CD4-positive, alpha-beta T cell treated with Interleukin-6 at 100 ng/mL for 8 hours (primary cell): ENCODE results near the gene OR1S1.
"Not testable (repeated sequence)": the region's sequence is repeated elsewhere in the genome, so short reads cannot be mapped to it uniquely, and the experiment has no call there.

Experiments used
- DNase-seq: peaks from one replicate; pipeline ENCODE4 v3.0.0-alpha.2; 2020; ENCODE audit warnings: mixed read lengths, low spot score

Gene OR1S1

GRCh38 chr11:58212420-58212819 is at the start of gene OR1S1:
TSS of gene OR1S1 (plus strand) at chr11:58212720.
- not testable (repeated sequence) for DNase-seq

GRCh38 chr11:58164389-58164788 is 48.1 kb upstream of the OR1S1 start:
- DNase-seq: no peak

- DNase-seq: no peak
These were observed 47.5 kb upstream of the OR1S1 start for GRCh38 chr11:58164990-58165389.

DNA sequence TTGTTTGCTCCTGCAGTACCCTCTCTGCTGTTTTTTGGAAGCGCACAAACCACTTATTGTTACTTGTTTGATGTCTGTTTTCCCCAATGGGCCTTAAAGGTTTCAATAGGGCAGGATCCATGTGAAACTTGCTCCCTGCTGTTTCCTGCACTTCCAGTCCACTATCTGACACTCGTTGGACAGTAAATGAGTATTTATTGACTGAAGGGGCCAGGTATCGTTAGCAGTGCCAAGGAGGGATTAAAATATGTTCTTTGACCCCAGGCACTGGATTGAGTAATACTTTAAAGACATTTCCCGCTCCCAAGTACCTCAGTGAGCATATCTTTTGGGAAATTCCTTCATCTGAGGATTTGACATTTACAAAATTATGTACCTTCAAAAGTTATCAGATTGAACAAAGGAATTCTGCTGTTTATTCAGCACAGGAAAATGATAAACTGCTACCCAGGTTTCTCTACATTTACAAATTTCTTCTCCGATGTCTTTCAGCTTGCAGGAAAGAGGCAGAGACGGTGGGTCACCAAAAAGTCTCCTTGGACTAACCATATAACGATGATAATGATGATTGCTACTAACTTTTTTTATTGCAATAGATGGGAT is 46.9 kb upstream of the OR1S1 start:
- DNase-seq: no peak

DNA sequence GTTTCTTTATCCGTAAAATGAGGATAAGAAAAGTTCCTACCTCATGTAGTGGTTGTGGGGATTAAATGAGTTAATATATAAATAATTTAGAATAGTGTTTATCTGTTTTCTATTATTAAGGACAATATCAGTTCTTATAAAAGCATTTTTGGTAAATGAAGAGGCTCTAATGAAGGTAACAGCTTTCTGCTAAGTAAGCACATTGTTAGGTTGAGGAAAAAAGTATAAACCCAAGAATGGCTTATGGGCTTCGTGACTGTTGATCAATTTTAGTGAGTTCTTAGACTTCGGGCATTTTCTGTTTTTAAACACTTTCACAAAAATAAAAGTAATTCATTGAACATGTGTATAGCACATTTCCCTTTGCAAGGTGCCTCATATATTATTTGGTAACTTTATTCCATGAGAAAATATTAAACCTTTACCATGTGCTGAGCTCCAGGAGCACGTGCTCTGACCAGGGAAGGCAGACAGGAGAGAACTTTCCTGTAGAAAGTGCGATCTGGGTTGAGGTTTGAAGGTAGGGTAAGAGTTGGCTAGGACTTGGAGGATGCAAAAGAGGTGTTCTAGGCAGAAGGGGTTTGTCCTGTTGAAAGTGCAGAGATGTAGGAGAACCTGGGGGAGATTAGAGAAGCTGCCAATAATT is 35.0 kb upstream of the OR1S1 start:
- no peak for DNase-seq

- no peak for DNase-seq
These were observed 34.1 kb upstream of the OR1S1 start for GRCh38 chr11:58178444-58178843.

- DNase-seq: no peak
These were observed 32.9 kb upstream of the OR1S1 start for GRCh38 chr11:58179648-58180047.

DNA sequence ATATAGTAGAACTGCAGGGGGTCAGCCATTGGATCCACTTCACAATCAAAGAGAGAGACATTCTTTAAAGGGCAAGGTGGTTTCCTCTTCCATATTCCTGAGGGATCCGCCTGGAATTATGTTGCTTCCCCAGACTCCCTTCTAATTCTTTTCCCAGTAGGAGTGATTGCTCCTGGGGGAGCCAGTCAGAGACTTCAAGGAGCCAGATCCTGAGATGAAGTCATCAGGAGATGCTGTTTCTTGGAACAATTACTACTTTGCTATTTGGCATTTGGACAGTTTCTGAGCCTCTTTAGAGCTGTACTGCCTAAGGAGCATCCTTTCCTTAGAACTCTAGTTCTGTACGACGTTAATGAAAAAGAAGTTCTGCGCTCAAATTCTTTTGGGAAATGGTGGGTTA is 25.6 kb upstream of the OR1S1 start:
- DNase-seq: no peak

DNA sequence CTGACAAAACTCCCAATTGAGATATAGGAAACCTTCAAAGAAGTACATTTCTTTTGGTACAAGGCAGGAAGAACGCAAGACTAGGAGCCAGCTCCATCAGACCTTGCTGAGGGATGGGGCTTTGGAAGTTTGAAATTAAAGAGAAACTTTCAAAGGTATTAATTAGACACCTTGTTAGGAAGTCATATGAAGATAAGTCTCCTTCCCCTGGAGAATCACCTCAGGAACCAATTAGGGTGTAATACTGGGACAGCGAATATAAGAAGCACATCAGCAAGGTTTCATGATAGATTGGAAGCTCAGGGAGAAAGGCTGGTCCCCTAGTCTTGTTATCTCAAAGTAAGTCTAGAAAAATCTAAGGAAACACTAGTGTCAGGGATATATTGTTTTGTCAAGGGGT is 23.8 kb upstream of the OR1S1 start, which contains the start of gene OR9Q2:
Gene OR9Q2 (plus strand): TSS at position 301 of the 400 bp plus-strand sequence. CDS start 1,421 bp downstream, outside the sequence.
- DNase-seq: no peak

- no peak for DNase-seq
These were observed 20.3 kb upstream of the OR1S1 start for GRCh38 chr11:58192229-58192628.

- DNase-seq: no peak
These were observed 19.1 kb upstream of the OR1S1 start for GRCh38 chr11:58193391-58193790.

- DNase-seq: no peak
These were observed 16.6 kb upstream of the OR1S1 start for GRCh38 chr11:58195939-58196338.

GRCh38 chr11:58199271-58199670 is 13.2 kb upstream of the OR1S1 start:
- no peak for DNase-seq

- no peak for DNase-seq
These were observed 8.5 kb upstream of the OR1S1 start, which contains the start of gene OR1S2 for GRCh38 chr11:58204042-58204441. TSS of gene OR1S2 (minus strand) at chr11:58204142. CDS start at chr11:58204142, 0 bp downstream.

DNA sequence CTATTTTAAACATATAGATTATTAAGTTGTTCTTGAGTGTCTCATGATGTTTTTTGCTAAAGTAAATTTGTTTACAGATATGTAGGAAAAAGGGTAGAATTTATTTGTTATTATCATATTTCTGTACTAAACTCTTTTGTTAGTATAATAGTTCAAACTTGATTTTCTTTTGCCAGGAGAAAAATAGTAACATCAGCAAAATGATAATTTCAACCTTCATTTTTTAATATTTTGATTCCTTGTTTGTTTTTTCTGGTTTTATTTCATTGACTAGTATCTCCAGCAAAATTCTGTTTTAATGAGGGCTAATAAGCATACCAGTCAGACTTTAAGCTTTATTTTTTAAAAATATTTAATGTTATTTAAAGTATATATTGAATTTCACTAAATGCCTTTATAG is 4.0 kb downstream of the OR1S1 start:
- DNase-seq: no peak

DNA sequence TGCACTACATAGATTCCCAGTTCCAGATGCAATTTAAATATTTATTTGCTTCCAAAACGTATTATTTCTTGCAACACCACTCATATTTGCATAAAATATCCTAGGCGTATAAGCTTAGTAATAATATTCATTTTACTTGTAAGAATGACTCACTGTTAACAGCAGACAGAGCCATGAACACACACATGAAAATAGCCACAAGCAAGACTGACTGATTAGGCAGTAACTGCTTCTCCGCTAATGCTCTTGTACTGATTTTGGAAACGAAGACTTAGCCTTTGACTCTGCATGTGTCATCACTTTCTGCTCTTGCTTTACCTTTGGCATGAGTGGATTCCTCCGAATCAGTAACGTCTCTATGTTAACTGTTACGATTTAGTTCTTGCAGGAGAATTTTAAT is 10.2 kb downstream of the OR1S1 start:
- no peak for DNase-seq

DNA sequence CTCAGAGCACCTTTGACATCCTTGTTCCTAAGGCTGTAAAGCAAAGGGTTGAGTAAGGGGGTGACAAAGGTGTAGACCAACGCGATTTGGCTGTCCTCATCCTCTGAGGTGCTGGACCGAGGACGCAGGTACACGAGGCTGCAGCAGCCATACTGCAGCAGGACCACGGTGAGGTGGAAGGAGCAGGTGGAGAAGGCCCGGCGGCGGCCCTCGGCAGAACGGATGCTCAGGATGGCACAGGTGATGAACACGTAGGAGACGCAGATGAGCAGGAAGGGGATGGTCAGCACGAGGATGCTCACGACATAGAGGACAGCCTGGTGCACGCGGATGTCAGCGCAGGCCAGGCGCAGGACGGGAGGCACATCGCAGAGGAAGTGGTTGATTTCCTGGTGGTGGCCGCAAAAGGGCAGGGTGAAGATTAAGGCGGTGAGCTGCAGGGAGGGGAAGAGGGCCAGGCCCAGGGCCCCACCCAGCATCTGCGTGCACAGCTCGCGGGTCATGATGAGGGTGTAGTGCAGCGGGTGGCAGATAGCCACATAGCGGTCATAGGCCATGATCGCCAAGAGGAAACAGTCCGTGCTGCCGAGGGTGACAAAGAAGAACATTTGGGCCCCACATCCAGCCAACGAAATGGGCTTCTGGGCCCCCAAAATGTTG is 15.6 kb downstream of the OR1S1 start:
- DNase-seq: no peak

DNA sequence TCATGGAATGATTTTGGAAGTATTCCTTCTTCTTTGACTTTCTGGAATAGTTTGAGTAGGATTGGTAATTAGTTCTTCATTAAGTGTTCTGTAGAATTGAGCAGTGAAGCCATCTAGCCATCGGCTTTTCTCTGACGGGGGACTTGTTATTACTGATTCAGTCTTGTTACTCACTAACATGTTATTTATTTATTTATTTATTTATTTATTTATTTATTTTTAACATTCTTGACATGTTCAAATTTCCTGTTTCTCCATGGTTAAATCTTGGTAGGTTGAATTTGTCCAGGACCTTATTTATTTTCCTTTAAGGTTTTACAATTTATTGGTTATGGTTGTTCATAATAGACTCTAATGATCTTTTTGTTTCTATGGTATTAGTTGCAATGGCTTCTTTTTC is 31.4 kb downstream of the OR1S1 start:
- no peak for DNase-seq

GRCh38 chr11:58254936-58255335 is 42.4 kb downstream of the OR1S1 start:
- DNase-seq: no peak

- no peak for DNase-seq
These were observed 47.5 kb downstream of the OR1S1 start for GRCh38 chr11:58259983-58260382.
